Peyer's patch (tissue), 4 donors: ENCODE measurements around the gene SLC29A1. TPM values are rescaled to one million over a fixed set of nuclear protein-coding genes. Genes with fewer than 3 reads are reported as not detected.

Experiments
- DNase-seq, 3 donors: peaks; one replicate each; pipeline ENCODE4 v3.0.0-alpha.2; 2017 to 2019
- H3K27ac ChIP-seq, 4 donors: fragments of 200-600 bp; sonication (generic); one replicate each; pipeline ENCODE4 v1.5.1; 2016 to 2019
- H3K27me3 ChIP-seq, 2 donors: fragments of 200-600 bp; sonication (generic); one replicate each; pipeline ENCODE4 v1.5.1; 2019
- H3K36me3 ChIP-seq, 3 donors: fragments of 200-600 bp; sonication (generic); one replicate each; pipeline ENCODE4 v1.5.1; 2016 to 2019
- H3K4me1 ChIP-seq, 4 donors: fragments of 200-600 bp; sonication (generic); one replicate each; pipeline ENCODE4 v1.5.1; 2016 to 2019
- H3K4me3 ChIP-seq, 4 donors: fragments of 200-600 bp; sonication (generic); 1 replicate in 3 of 4; 2 replicates in 1 of 4; pipeline ENCODE4 v1.5.1; 2016 to 2019; ENCODE audit warnings: mild to moderate bottlenecking in 1 of 4
- H3K9me3 ChIP-seq, 4 donors: fragments of 200-600 bp; sonication (generic); one replicate each; pipeline ENCODE4 v1.5.1; 2016 to 2019; ENCODE audit warnings: mild to moderate bottlenecking in 1 of 4
- CTCF ChIP-seq, 6 experiments: fragments of 450-650 bp in 4 of 6; fragments of 200-600 bp in 2 of 6; sonication (generic) in 1 of 6; IDR thresholded peaks; one replicate each; pipeline ENCODE4 v1.5.1; 2017 to 2019; ENCODE audit warnings: antibody characterized with exemption in 6 of 6, mild to moderate bottlenecking in 3 of 6, moderate library complexity in 1 of 6
- POLR2A ChIP-seq, 2 donors: fragments of 450-650 bp; IDR thresholded peaks; one replicate each; pipeline ENCODE4 v1.5.1; 2017; ENCODE audit warnings: antibody characterized with exemption in 2 of 2, mild to moderate bottlenecking in 2 of 2, moderate library complexity in 2 of 2
- total RNA-seq, 4 donors: library from RNA; depleted of rRNA; stranded (reverse); fragments of >200 nt; gene quantifications; one replicate each; pipeline ENCODE4 v1.1.0, GENCODE V29; 2016

Gene SLC29A1
- total RNA-seq, 4 donors from 2014 or later: 4.4 to 25.6 (median 19.5) TPM

DNA sequence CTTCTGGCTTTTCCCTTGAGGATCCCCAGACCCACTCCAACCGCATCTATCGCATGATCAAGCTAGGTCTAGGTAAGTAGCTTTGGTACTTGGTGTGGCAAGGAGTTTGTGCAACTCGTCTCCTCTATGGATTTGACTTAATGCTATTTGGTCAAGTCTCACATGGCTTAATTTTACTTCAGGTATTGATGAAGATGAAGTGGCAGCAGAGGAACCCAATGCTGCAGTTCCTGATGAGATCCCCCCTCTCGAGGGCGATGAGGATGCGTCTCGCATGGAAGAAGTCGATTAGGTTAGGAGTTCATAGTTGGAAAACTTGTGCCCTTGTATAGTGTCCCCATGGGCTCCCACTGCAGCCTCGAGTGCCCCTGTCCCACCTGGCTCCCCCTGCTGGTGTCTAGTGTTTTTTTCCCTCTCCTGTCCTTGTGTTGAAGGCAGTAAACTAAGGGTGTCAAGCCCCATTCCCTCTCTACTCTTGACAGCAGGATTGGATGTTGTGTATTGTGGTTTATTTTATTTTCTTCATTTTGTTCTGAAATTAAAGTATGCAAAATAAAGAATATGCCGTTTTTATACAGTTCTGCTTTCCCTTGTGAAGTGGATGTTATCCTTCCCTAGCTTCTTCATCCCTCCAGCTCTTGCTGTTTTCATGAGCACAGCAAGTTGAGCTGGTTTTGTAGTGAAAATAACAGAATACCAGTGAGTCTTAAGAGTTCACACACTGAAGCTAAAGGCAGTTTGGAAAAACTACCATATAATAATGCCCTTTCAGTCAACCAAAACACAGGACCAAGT lies 30.1 kb downstream of the SLC29A1 start:
- H3K4me1 ChIP-seq: peaks cover 4 to 48% (median 10%) of the 10 kb centered on the region in 4 donors
- peaks cover 0 to 68% (median 0%) of the 10 kb centered on the region in 3 donors for H3K36me3 ChIP-seq
- no peak overlapping the region for H3K27ac ChIP-seq
- TF ChIP-seq CTCF (IDR thresholded peaks at IDR 0.05) (peak; percentile 4 to 57 (median 48)), POLR2A (IDR thresholded peaks at IDR 0.05) (no peak)
- no peak overlapping the region for H3K4me3 ChIP-seq
- H3K9me3 ChIP-seq: no peaks in the 10 kb centered on the region
- H3K27me3 ChIP-seq: no peaks in the 10 kb centered on the region
- DNase-seq: peak in 2 of 3 donors; percentile 73 to 80

GRCh38 chr6:44254191-44255104 lies 31.1 kb downstream of the SLC29A1 start:
- Histone ChIP-seq H3K4me1 (peaks cover 4 to 38% (median 7%) of the 10 kb centered on the region in 4 donors), H3K4me3 (no peak overlapping the region), H3K27ac (no peak overlapping the region), H3K36me3 (peaks cover 0 to 65% (median 0%) of the 10 kb centered on the region in 3 donors), H3K27me3 (no peaks in the 10 kb centered on the region), H3K9me3 (no peaks in the 10 kb centered on the region)
- no peak for DNase-seq
- no peak for TF ChIP-seq POLR2A (IDR thresholded peaks at IDR 0.05)
- no peak for TF ChIP-seq CTCF (IDR thresholded peaks at IDR 0.05)

- peaks cover 0 to 65% (median 0%) of the 10 kb centered on the region in 3 donors for H3K36me3 ChIP-seq
These were observed 31.9 kb downstream of the SLC29A1 start for GRCh38 chr6:44255105-44255808.

DNA sequence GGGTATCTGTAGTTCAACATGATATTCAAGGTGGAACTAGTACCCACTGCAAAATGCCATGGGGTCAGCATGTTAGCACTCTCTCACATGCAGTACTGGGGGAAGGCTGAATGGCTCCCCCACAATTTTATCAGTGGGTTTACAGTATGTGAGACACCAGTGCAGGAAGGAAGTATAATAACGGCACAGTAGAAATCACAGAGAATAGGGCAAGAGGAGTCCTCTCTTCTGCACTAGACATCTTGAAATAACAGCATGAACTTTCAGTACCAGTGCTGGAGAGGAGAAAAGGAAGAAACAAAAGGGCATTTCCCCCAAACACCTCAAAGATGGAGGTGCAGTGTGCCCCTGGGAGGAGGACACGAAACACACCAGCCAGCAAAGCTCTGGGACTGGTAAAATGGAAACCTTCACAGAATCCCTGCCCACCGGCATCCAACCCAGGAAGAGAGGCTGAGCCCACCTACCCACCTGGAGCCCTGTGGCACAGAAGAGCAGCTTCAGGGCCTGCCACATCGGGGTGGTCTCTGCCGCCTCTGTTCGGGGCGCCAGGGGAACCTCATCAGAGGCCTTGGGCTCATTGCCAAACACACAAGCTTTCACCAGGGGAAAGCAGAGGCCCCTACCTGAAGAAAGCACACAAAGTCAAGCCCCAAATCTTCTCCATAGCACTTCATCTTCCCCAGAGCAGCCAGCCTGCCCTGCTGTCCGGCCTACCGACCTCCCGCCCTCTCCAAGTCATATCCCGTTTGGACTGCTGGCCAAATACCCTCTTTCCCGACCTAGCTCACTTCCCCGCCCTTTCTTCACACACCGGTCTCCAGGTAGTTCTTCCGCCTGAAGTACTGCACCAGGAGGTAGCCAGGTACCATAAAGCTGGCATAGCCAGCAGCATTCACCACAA lies 32.7 kb downstream of the SLC29A1 start:
- Histone ChIP-seq H3K27ac (peak overlapping the region; percentile 90 to 99 (median 92)), H3K9me3 (no peaks in the 10 kb centered on the region), H3K4me1 (peaks cover 4 to 22% (median 9%) of the 10 kb centered on the region in 4 donors), H3K27me3 (no peaks in the 10 kb centered on the region), H3K36me3 (peaks cover 0 to 59% (median 0%) of the 10 kb centered on the region in 3 donors), H3K4me3 (peak overlapping the region; percentile 91 to 95 (median 92))
- DNase-seq: no peak
- TF ChIP-seq CTCF (IDR thresholded peaks at IDR 0.05) (no peak), POLR2A (IDR thresholded peaks at IDR 0.05) (no peak)

More at GRCh38 chr6:44255105-44255808, 31.9 kb downstream of the SLC29A1 start:
- TF ChIP-seq CTCF (IDR thresholded peaks at IDR 0.05) (no peak), POLR2A (IDR thresholded peaks at IDR 0.05) (no peak)
- H3K4me1 ChIP-seq: peaks cover 4 to 30% (median 9%) of the 10 kb centered on the region in 4 donors
- no peaks in the 10 kb centered on the region for H3K9me3 ChIP-seq
- DNase-seq: no peak
- H3K4me3 ChIP-seq: no peak overlapping the region
- H3K27ac ChIP-seq: peak overlapping the region in 1 of 4 donors; percentile 99
- no peaks in the 10 kb centered on the region for H3K27me3 ChIP-seq
